Measurements from ENCODE around the gene IKZF2.

The IKZF2 gene

DNA sequence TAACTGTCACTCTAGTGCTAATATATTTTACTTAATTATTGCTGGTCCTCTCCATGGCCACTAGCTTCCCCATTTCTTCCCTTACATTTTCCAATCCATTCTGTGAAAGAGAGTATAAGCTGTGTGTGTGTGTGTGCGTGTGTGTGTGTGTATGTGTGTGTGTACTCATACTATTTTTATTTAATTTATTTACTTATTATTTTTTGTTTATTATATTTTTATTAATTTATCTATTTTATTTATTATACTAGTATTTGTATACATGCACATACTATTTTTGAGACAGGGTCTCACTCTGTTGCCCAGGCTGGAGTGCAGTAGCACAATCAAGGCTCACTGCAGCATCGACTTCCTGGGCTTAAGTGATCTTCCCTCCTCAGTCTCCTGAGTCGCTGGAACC lies 59.6 kb downstream of the IKZF2 start:
- TF ChIP-seq, protein P1, sequence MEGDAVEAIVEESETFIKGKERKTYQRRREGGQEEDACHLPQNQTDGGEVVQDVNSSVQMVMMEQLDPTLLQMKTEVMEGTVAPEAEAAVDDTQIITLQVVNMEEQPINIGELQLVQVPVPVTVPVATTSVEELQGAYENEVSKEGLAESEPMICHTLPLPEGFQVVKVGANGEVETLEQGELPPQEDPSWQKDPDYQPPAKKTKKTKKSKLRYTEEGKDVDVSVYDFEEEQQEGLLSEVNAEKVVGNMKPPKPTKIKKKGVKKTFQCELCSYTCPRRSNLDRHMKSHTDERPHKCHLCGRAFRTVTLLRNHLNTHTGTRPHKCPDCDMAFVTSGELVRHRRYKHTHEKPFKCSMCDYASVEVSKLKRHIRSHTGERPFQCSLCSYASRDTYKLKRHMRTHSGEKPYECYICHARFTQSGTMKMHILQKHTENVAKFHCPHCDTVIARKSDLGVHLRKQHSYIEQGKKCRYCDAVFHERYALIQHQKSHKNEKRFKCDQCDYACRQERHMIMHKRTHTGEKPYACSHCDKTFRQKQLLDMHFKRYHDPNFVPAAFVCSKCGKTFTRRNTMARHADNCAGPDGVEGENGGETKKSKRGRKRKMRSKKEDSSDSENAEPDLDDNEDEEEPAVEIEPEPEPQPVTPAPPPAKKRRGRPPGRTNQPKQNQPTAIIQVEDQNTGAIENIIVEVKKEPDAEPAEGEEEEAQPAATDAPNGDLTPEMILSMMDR (IDR thresholded peaks at IDR 0.05), result no peak

DNA sequence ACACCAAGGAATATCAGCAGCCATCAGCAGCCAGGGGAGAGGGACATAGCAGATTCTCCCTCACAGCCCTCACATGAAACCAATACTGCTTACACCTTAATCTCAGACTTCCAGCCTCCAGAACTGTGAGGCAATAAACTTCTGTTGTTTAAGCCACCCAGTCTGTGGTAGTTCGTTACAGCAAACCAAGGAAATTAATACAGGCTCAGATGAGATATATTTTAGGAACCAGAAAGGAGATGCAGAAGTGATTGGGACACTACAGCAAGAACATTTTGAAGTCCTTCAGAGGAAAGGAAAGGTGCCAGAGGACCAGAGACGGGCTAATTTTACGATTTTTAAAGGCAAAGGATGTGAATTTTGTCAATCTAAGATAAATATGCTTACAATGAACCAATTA lies 60.6 kb downstream of the IKZF2 start:
- TF ChIP-seq, protein P1 (IDR thresholded peaks at IDR 0.05), result no peak

DNA sequence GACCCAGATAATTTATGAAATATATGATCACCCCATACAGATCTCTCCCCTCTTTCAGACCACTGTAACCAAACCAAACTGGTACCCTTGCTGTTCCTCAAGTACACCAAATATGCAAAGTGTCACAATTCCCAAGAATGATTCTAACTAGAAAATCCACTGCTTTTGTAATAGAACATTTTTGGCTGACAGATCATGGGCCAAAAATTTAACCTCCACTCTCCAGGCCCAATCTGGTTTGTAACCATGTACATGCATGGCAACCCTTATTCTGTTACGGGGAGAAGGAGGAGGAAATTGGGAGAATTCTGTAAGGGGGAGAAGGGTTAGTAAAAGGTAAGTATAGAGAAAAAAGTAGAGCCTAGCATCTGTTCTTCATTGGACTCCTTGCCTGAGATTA lies 62.0 kb downstream of the IKZF2 start:
- TF ChIP-seq, protein P1 (IDR thresholded peaks at IDR 0.05), result no peak

DNA sequence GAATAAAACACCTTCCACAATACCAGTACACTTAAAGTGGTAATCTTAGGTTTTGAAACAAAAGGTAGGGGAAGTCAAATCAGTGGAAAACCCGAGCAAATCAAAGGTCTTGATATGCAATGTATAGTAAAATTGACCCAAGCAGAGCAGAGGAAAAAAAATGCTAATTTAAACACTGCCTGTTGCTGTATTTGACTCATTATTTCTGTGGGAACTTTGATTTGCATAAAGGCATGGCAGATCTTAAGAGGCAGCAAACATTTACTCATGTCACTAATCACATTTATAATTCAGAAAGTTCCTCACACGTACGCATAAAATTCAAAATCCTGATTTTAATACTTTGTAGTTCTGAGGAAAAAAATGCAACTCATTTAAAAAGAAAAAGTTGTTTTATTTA lies 64.4 kb downstream of the IKZF2 start:
- TF ChIP-seq, protein P1 (IDR thresholded peaks at IDR 0.05), result no peak

DNA sequence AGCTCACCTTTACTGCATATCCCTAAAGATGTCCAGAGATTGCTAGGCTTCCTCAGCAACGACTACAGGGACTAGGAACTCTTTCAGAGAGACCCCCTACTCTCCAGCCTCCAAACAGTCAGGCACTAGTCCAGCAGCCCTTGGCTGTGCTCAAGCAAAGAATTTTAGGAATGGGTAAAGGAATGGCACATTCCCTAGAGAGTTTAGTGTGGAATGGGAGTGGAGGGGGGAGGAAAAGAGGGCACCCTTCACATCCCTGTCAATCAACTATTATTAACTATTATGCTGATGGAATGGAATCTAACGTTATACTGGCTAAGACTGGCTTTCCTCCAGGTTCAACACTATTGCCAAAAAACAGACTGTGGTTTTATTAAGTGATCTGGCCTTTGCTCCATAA lies 64.8 kb downstream of the IKZF2 start:
- TF ChIP-seq, protein P1 (IDR thresholded peaks at IDR 0.05), result no peak

DNA sequence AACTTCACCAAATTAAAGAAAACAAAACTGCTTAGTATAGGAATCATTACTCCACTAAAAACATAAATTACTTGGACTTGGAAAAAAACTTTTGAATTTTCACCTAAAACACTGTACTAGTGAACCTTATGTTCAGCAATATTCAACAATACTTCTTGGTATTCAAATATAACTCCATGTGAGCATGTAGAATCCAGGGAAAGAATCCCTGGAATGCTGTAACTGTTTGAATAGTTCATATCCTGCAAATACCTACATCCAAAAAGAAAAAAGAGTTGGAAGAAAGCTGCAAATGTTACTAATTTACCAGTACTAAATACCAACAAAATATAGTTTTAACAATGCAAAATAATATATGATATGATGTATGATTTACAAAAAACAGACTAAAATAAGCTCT lies 65.4 kb downstream of the IKZF2 start:
- TF ChIP-seq, protein P1 (IDR thresholded peaks at IDR 0.05), result no peak

DNA sequence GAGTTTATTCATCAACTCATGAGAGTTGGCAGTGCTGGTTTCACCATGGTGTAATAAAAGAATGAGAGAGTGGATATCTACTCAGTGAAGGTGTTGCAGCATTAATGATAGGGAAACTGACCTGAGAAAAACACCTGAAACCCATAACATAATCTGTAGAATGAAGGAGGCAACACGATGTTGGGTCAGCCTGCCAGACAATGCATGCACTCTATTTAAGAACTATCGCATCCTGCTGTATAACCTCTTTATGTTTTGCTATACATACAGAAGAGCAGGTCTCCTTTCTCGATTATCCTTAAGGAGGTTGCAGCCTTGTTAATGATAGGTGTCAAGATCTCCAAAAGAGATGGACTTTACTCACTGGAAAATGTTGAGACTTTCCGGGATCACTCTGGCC lies 65.9 kb downstream of the IKZF2 start:
- TF ChIP-seq, protein P1 (IDR thresholded peaks at IDR 0.05), result no peak

DNA sequence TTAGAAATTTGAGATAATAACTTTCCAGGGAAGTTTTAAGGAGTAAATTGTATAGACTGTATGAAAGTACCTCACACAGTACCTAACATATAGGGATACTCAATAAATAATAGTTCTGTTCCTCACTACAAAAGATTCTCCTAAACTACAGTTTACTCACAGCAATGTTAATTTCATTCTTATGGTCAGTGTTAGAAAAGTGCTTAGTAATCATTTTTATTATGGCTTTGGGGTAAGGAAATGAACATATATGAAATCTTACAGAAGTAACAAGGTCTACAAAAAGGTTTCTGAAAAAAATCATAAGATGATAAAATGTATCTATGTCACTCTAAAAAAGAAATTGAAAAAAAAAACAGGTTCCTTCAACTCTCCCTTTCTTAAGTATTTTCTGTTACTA lies 67.2 kb downstream of the IKZF2 start:
- TF ChIP-seq, protein P1 (IDR thresholded peaks at IDR 0.05), result no peak
